Chondrocyte (in vitro differentiated cells): Measurements from ENCODE around the gene PGD. TPM values are rescaled to one million over a fixed set of nuclear protein-coding genes. Genes with fewer than 3 reads are reported as not detected.
A peak's percentile ranks its signal among the peaks of the same experiment; 100 is the strongest.

Experiments used
- DNase-seq: peaks from one replicate; pipeline ENCODE4 v3.0.0; 2021; ENCODE audit warnings: mixed read lengths, low spot score
- H3K27ac Mint-ChIP-seq: one replicate; pipeline ENCODE4 v1.8.0; 2021; ENCODE audit warnings: mild to moderate bottlenecking, moderate library complexity, mixed read lengths; ENCODE audit not compliant: unreplicated experiment
- H3K27me3 Mint-ChIP-seq: 2 replicates; pipeline ENCODE4 v1.8.0; 2021; ENCODE audit warnings: low read depth, mixed read lengths
- H3K36me3 Mint-ChIP-seq: 2 replicates; pipeline ENCODE4 v1.8.0; 2021; ENCODE audit warnings: low read depth, mixed read lengths
- H3K4me1 Mint-ChIP-seq: 2 replicates; pipeline ENCODE4 v1.8.0; 2021; ENCODE audit warnings: low read depth, mild to moderate bottlenecking, mixed read lengths
- H3K4me3 Mint-ChIP-seq: one replicate; pipeline ENCODE4 v1.8.0; 2021; ENCODE audit warnings: mild to moderate bottlenecking, moderate library complexity, mixed read lengths; ENCODE audit not compliant: unreplicated experiment
- H3K9me3 Mint-ChIP-seq: 2 replicates; pipeline ENCODE4 v1.8.0; 2021; ENCODE audit warnings: low read depth, mixed read lengths
- CTCF ChIP-seq: fragments of 200-600 bp; sonication (generic); IDR thresholded peaks from 2 replicates; pipeline ENCODE4 v1.5.0; 2021; ENCODE audit warnings: antibody characterized with exemption, mild to moderate bottlenecking, moderate library complexity
- total RNA-seq: library from RNA; stranded (reverse); gene quantifications from 3 replicates; pipeline ENCODE4 v1.2.1, GENCODE V29; 2021

PGD gene
- total RNA-seq, 1 donor from 2014 or later = 114 TPM

GRCh38 chr1:10379676-10380075 is 19.2 kb upstream of the PGD start:
- peaks cover 10% of the 10 kb centered on the region for H3K36me3 Mint-ChIP-seq
- H3K27ac Mint-ChIP-seq = no peak overlapping the region
- no peaks in the 10 kb centered on the region for H3K27me3 Mint-ChIP-seq
- no peak for DNase-seq
- H3K9me3 Mint-ChIP-seq = no peaks in the 10 kb centered on the region
- TF ChIP-seq CTCF = no peak
- H3K4me1 Mint-ChIP-seq = peaks cover 52% of the 10 kb centered on the region
- H3K4me3 Mint-ChIP-seq = no peak overlapping the region

GRCh38 chr1:10380594-10381275 is 18.1 kb upstream of the PGD start:
- DNase-seq = no peak
- H3K9me3 Mint-ChIP-seq = no peaks in the 10 kb centered on the region
- peak overlapping the region; percentile 93 for H3K27ac Mint-ChIP-seq
- H3K36me3 Mint-ChIP-seq = peaks cover 9% of the 10 kb centered on the region
- peaks cover 51% of the 10 kb centered on the region for H3K4me1 Mint-ChIP-seq
- no peaks in the 10 kb centered on the region for H3K27me3 Mint-ChIP-seq
- no peak for TF ChIP-seq CTCF
- H3K4me3 Mint-ChIP-seq = no peak overlapping the region

- H3K27me3 Mint-ChIP-seq = no peaks in the 10 kb centered on the region
- no peak for TF ChIP-seq CTCF
- H3K4me1 Mint-ChIP-seq = peaks cover 38% of the 10 kb centered on the region
- no peak for DNase-seq
- H3K4me3 Mint-ChIP-seq = no peak overlapping the region
- no peak overlapping the region for H3K27ac Mint-ChIP-seq
- H3K36me3 Mint-ChIP-seq = peaks cover 9% of the 10 kb centered on the region
- no peaks in the 10 kb centered on the region for H3K9me3 Mint-ChIP-seq
These were observed 15.2 kb upstream of the PGD start for GRCh38 chr1:10383630-10384029.

GRCh38 chr1:10384219-10384618 is 14.6 kb upstream of the PGD start:
- DNase-seq = no peak
- H3K27ac Mint-ChIP-seq = no peak overlapping the region

More at GRCh38 chr1:10384219-10384618, 14.6 kb upstream of the PGD start:
- Mint-ChIP-seq H3K36me3 (peaks cover 6% of the 10 kb centered on the region), H3K4me1 (peaks cover 33% of the 10 kb centered on the region), H3K27me3 (no peaks in the 10 kb centered on the region), H3K9me3 (no peaks in the 10 kb centered on the region), H3K4me3 (no peak overlapping the region)
- TF ChIP-seq CTCF = no peak
